ENCODE measurements around the gene CAPN9.
"Not testable (repeated sequence)": the region's sequence is repeated elsewhere in the genome, so short reads cannot be mapped to it uniquely, and the experiment has no call there.

CAPN9 gene

GRCh38 chr1:230746617-230747016, 571 bp upstream of the CAPN9 start:
- no peak for DNase-seq (ENCODE audit: low spot score)

- no peak for DNase-seq (ENCODE audit: low spot score)
Measured at GRCh38 chr1:230747890-230748800, 957 bp downstream of the CAPN9 start.

- no peak for DNase-seq (ENCODE audit: low spot score)
Measured at GRCh38 chr1:230749150-230749549, 2.0 kb downstream of the CAPN9 start.

DNA sequence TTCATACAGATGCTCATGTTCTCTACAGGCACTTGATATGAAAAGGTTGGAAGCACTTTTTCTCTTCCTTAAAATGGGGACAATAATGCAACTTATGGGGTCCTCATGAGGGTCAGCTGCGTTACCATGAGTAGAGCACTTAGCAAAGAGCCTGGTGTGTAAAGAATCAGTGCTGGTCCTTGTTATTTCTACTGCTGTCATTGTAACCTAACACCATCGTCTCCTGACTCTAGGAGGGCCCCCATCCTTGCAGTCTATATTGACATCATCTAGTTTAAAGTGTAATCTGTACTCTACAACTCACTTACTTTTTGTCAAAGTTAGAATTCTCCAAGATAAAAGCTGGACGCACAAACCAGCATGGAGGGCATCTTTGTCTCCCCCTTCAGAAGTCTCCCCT, 2.4 kb downstream of the CAPN9 start:
- DNase-seq (ENCODE audit: low spot score), result no peak

- DNase-seq (ENCODE audit: low spot score), result no peak
Measured at GRCh38 chr1:230750576-230750975, 3.4 kb downstream of the CAPN9 start.

- DNase-seq (ENCODE audit: low spot score), result no peak
Measured at GRCh38 chr1:230750986-230751625, 3.9 kb downstream of the CAPN9 start.

DNA sequence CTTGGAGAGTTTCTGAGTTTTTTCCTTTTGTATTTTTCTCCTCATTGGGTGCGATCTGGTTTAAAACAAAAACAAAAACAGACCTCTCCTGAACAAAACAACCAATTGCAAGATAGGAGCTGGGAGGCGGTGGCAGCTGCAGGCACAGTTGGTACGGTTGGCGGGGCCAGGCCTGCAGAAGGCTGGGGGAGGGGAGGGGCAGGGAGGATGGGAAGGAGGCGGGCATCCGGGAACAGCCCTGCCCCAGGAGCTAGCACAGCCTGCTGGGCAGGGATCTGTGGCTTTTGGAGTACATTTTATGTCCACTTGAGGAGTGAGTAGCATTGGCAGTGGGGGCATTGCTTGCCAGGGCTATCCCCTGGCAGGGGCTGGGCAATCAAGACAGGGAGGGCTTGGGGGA, 5.2 kb downstream of the CAPN9 start:
- DNase-seq (ENCODE audit: low spot score), result no peak

GRCh38 chr1:230753191-230753585, 6.0 kb downstream of the CAPN9 start:
- no peak for DNase-seq (ENCODE audit: low spot score)

DNA sequence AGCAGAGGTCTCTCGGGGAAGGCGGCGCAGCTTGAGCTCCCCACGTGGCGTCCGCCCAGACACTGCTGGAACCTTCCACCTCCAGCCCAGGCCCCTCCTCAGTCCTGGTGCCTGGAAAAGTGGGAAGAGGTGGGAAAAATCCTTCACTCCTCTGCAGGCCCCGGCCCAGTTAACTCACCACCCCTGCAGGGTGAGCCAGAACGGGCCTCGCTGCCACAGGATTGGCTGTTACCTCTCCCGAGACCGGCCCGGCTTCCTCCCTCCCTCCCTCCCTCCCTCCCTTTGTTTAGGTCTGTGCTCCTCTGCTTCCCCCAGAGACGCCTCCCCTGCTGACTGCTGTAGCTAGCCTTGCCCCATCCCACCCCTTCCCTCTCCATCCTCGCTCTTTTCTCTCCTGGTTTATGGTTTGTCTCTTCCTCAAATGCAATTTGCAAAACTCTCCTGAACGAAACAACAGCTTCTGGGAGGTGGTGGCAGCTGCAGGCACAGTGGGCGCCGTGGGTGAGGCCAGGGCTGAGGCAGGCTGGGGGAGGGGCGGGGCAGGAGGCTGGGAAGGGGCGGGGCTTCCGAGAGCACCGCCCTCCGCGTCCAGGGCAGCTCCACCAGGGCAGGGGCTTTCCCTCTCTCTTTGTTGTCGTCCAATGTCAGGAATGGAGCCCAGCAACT, 6.5 kb downstream of the CAPN9 start:
- DNase-seq (ENCODE audit: low spot score), result no peak

DNA sequence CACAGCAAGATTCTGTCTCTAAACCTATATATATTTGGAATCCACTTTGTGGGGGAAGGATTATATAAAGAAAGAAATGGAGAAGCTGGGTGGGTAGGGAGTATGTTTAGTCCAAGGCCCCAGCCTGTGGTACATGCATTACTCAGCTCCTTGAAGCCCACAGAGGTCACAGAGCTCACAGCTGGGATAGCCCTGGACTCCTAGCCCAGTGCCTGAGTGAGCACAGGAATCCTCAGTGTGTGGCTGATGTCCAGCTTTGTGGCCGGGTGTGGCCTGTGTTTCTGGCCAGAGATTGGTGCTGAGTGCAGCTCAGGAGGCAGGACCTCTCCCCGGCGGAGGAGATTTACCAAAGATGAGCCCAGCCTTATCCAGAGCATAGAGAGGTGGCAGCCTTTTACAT, 7.6 kb downstream of the CAPN9 start:
- DNase-seq (ENCODE audit: low spot score), result no peak

GRCh38 chr1:230757856-230758708, 10.9 kb downstream of the CAPN9 start:
- no peak for DNase-seq (ENCODE audit: low spot score)

DNA sequence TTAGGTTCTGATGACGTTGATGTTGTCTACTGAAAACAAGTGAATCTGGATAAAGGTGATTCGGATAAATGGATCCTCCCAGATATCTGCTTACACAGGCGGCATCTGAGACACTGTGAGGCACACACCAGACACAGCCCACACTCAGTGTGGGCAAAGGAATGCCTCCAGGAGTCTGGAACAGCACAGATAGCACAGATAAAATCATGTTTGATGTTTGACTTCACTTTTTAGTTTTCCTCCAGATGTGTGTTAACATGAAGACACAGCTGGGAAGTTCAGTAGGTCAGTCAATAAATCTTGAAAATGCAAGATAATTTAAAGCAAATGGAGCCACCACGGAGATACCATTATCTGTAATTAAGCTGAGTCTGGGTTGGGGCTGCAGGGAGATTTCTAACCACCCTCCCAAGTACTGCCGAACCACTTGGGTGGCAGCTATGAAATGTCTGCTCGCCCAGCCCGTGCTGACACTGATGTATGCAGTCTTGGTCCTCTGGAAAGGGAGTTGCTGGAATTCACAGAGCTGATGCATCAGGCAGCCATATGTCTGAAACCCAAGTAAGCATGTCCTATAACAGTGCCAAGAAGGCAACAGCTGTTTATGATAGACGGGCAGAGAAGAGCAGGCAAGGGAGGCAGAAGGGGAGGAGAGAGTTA, 11.7 kb downstream of the CAPN9 start:
- no peak for DNase-seq (ENCODE audit: low spot score)

GRCh38 chr1:230759369-230760065, 12.3 kb downstream of the CAPN9 start:
- no peak for DNase-seq (ENCODE audit: low spot score)

DNA sequence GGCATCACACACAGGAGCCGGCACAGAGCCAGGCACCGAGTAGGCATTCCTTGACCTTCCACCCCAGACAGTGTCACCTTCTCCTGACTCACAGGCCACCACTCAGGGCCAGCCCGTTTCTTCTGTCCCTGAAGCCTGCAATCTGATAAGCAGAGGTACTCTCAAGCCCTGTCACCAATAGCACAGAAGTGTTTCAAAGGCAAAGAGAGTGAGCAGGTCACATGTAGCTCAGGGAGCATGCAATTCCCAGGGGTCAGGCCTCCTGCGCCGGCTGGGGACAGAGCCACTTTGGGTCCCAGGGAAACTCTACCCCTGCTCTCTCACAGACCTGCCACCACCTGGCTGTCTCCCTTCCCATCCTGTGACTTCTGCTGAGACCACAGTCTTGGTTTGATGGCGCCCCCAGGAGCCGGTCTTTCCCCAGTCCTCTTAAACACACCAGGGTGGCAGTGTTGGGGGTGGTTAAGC, 13.2 kb downstream of the CAPN9 start:
- DNase-seq (ENCODE audit: low spot score), result no peak

GRCh38 chr1:230761443-230762167, 14.4 kb downstream of the CAPN9 start:
- no peak for DNase-seq (ENCODE audit: low spot score)

DNA sequence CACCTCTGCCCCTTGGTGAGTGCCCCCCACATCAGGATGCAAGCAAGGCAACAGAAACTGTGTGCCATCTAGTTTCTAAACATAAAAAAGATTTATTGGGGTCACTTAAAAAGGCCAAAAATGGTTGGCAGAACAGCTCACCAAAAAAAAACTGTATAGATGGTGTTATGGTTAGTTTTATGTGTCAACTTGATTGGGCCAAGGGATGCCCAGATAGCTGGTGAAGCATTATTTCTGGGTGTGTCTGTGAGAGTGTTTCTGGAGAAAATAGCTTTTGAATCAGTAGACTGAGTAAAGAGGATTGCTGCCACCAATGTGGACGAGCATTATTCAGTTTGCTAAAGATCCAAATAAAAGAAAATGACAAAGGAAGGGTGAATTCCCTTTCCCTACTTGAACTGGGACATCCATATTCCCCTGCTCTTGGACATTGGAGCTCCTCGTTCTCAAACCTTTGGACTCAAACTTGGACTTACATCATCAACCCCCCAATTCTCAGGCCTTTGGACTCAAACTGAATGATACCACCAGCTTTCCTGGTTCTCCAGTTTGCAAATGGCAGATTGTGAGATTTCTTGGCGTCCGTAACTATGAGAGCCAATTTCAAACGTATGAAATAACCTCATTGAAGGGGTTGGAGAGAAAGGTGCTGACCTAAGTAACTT, 16.9 kb downstream of the CAPN9 start:
- DNase-seq (ENCODE audit: low spot score), result no peak

DNA sequence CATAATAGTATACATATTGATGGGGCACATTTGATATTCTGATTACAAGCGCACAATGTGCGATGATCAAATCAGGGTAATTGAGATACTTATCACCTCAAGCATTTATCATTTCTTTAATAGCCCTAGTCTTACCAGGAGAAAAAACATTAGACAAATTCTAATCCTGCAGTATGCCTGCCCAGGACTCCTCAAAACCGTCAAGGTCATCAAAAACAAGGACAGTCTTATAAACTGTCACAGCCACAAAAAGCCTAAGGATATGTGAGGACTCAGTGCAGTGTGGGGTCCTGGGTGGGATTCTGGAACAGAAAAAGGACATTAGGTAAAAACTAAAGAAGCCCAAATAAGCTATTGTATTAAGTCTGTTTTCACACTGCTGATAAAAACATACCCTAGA, 19.1 kb downstream of the CAPN9 start:
- no peak for DNase-seq (ENCODE audit: low spot score)

DNA sequence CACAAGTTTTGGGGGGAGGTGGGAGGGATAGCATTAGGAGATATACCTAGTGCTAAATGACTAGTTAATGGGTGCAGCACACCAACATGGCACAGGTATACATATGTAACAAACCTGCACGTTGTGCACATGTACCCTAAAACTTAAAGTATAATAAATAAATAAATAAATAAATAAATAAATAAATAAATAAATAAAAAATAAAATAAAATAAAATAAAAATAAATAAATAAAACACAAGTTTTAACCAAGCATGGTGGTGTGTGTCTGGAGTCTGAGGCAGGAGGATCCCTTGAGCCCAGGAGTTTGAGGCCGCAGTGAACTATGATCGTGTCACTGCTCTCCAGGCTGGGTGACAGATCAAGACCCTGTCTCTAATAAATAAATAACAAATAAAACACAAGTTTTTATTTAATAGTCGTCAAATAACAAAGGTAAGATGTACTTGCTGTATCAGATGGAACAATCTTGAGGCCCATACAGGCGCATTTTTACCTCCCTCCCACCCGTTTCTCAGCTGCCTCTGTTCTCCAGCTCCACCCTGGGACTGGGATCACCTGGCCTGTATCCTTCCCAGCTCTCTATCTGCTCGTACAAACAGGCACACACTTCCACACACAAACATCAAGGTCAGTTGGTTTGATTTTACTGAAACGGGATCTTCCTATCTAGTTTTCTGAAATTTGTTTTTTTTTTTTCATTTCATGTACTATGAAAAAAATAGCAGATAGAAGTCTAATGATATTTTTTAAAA, 20.8 kb downstream of the CAPN9 start:
- not testable (repeated sequence) for DNase-seq (ENCODE audit: low spot score)
